Measurements from ENCODE around the gene C3. TPM values are rescaled to one million over a fixed set of nuclear protein-coding genes. Genes with fewer than 3 reads are reported as not detected.

The C3 gene
- total and polyA plus RNA-seq, 2 of the 13 experiments (the other 11 are each of a cell fraction or from before 2014, with no cell fraction given): 1,455 to 6,272 TPM

DNA sequence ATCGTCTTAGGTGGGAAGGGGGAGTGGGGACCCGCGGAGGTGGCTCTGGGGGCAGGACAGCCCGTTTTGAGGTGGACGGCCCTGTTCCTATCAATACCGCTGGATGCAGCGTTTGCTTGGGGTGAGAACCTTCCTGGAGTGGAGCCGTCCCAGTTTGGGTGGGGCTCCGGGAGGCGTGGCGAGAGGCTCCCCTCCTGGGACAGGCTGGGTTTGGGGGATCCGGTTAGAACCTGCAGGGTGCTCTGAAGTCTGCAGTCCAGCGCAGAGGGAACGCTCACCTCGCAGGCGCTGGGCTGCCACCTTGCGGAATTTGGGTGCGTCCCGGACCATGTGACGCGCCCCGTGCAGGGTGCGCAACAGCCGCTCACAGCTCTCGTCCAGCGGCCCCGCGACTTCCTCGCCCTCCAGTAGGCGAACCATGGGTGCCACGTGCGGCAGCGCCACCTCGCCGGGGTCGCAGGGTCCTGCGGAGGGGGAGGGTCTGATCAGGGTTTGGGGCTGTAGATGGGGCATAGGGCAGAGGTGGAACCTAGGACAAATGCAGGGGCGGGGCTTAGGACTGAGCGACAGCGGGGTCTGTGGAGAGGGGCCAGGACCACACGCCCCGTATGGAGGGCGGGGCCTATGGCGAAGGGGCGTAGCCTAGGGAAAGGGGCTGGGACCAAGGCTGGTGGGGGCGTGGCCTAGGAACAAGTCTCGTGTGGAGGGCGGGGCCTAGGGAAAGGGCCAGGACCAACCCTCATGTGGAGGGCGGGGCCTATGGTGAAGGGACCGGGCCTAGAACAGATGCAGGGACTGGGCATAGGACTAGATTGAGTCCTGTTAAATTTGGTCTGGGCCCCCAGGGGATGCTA is 33.0 kb upstream of the C3 start (continued):
- TF ChIP-seq, protein P1, sequence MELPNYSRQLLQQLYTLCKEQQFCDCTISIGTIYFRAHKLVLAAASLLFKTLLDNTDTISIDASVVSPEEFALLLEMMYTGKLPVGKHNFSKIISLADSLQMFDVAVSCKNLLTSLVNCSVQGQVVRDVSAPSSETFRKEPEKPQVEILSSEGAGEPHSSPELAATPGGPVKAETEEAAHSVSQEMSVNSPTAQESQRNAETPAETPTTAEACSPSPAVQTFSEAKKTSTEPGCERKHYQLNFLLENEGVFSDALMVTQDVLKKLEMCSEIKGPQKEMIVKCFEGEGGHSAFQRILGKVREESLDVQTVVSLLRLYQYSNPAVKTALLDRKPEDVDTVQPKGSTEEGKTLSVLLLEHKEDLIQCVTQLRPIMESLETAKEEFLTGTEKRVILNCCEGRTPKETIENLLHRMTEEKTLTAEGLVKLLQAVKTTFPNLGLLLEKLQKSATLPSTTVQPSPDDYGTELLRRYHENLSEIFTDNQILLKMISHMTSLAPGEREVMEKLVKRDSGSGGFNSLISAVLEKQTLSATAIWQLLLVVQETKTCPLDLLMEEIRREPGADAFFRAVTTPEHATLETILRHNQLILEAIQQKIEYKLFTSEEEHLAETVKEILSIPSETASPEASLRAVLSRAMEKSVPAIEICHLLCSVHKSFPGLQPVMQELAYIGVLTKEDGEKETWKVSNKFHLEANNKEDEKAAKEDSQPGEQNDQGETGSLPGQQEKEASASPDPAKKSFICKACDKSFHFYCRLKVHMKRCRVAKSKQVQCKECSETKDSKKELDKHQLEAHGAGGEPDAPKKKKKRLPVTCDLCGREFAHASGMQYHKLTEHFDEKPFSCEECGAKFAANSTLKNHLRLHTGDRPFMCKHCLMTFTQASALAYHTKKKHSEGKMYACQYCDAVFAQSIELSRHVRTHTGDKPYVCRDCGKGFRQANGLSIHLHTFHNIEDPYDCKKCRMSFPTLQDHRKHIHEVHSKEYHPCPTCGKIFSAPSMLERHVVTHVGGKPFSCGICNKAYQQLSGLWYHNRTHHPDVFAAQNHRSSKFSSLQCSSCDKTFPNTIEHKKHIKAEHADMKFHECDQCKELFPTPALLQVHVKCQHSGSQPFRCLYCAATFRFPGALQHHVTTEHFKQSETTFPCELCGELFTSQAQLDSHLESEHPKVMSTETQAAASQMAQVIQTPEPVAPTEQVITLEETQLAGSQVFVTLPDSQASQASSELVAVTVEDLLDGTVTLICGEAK (IDR thresholded peaks at IDR 0.05): no peak
- TF ChIP-seq, protein P1 (CRISPR knock-in tag; IDR thresholded peaks at IDR 0.05): no peak
- TF ChIP-seq, protein P2, sequence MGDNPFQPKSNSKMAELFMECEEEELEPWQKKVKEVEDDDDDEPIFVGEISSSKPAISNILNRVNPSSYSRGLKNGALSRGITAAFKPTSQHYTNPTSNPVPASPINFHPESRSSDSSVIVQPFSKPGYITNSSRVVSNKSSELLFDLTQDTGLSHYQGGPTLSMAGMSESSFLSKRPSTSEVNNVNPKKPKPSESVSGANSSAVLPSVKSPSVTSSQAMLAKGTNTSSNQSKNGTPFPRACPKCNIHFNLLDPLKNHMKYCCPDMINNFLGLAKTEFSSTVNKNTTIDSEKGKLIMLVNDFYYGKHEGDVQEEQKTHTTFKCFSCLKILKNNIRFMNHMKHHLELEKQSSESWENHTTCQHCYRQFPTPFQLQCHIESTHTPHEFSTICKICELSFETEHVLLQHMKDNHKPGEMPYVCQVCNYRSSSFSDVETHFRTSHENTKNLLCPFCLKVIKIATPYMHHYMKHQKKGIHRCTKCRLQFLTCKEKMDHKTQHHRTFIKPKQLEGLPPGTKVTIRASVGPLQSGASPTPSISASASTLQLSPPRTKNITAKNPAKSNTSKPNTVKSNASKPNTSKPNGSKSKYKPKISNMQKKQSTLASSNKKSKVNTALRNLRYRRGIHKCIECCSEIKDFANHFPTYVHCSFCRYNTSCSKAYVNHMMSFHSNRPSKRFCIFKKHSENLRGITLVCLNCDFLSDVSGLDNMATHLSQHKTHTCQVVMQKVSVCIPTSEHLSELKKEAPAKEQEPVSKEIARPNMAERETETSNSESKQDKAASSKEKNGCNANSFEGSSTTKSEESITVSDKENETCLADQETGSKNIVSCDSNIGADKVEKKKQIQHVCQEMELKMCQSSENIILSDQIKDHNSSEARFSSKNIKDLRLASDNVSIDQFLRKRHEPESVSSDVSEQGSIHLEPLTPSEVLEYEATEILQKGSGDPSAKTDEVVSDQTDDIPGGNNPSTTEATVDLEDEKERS (CRISPR knock-in tag; IDR thresholded peaks at IDR 0.05): no peak
- TF ChIP-seq NR2F6 (IDR thresholded peaks at IDR 0.05): no peak; the same call in 1 of the 2 replicates
- peak; percentile 88 for TF ChIP-seq NR2F6 (CRISPR knock-in tag; IDR thresholded peaks at IDR 0.05)
- TF ChIP-seq XRCC5 (optimal IDR thresholded peaks at IDR 0.05; ENCODE audit: low read length): peak; percentile 61
- no peak for TF ChIP-seq MTF1 (CRISPR knock-in tag; IDR thresholded peaks at IDR 0.05)
- TF ChIP-seq KMT2A (CRISPR knock-in tag; IDR thresholded peaks at IDR 0.05): peak; percentile 73
- no peak for TF ChIP-seq AKAP8 (CRISPR knock-in tag; IDR thresholded peaks at IDR 0.05)
- TF ChIP-seq ZFP36 (IDR thresholded peaks at IDR 0.05; ENCODE audit: borderline replicate concordance, low read depth, low read length, partially characterized antibody): no peak
- no peak; the same call in 1 of the 2 replicates for TF ChIP-seq ZNF225 (CRISPR knock-in tag; IDR thresholded peaks at IDR 0.05)
- TF ChIP-seq, protein P3, sequence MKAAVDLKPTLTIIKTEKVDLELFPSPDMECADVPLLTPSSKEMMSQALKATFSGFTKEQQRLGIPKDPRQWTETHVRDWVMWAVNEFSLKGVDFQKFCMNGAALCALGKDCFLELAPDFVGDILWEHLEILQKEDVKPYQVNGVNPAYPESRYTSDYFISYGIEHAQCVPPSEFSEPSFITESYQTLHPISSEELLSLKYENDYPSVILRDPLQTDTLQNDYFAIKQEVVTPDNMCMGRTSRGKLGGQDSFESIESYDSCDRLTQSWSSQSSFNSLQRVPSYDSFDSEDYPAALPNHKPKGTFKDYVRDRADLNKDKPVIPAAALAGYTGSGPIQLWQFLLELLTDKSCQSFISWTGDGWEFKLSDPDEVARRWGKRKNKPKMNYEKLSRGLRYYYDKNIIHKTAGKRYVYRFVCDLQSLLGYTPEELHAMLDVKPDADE (CRISPR knock-in tag; IDR thresholded peaks at IDR 0.05): peak; percentile 58; the same call in 1 of the 2 replicates
- no peak for TF ChIP-seq ZNF616 (CRISPR knock-in tag; IDR thresholded peaks at IDR 0.05; ENCODE audit: low read depth)
- no peak for TF ChIP-seq ZNF772 (CRISPR knock-in tag; IDR thresholded peaks at IDR 0.05)
- no peak for TF ChIP-seq MATR3 (CRISPR knock-in tag; IDR thresholded peaks at IDR 0.05)
- no peak for TF ChIP-seq ZNF446 (CRISPR knock-in tag; IDR thresholded peaks at IDR 0.05)
- no peak for TF ChIP-seq ZNF33A (CRISPR knock-in tag; IDR thresholded peaks at IDR 0.05; ENCODE audit: borderline replicate concordance)
